ENCODE measurements around the gene PDE3A. TPM values are rescaled to one million over a fixed set of nuclear protein-coding genes. Genes with fewer than 3 reads are reported as not detected.
A peak's percentile ranks its signal among the peaks of the same experiment; 100 is the strongest.

The PDE3A gene
- polyA plus RNA-seq, 3 donors: 0.10 TPM; not detected in 2

- H2AFZ ChIP-seq (ENCODE audit: insufficient read depth, low read depth, low read length, poor library complexity, severe bottlenecking): peak overlapping the region; percentile 64
- no peaks in the 10 kb centered on the region for H3K79me2 ChIP-seq (ENCODE audit: insufficient read depth, low read length)
- no peak for TF ChIP-seq CTCF (IDR thresholded peaks at IDR 0.05)
- Mint-ChIP-seq H3K36me3 (peaks cover 0 to 3% of the 10 kb centered on the region in 2 donors), H3K4me1 (peaks cover 25% of the 10 kb centered on the region), H3K4me3 (peak overlapping the region; percentile 92 to 98), H3K27ac (no peak overlapping the region), H3K27me3 (ENCODE audit: low read depth in 3 of 3) (peaks cover 33 to 65% (median 42%) of the 10 kb centered on the region in 3 donors), H3K9me3 (peaks cover 0 to 11% (median 4%) of the 10 kb centered on the region in 7 donors)
- H3K4me3 ChIP-seq (replicated peaks in 1 of 3; ENCODE audit: low read depth in 2 of 3, low read length in 3 of 3): peak overlapping the region; percentile 35 to 77 (median 52)
- no peaks in the 10 kb centered on the region for H4K20me1 ChIP-seq (ENCODE audit: insufficient read depth, low read length)
- WGBS (ENCODE audit: insufficient coverage): under 1% methylated on average over 19 of the region's 21 CpGs
- no peak overlapping the region for H3K9ac ChIP-seq (ENCODE audit: insufficient read depth, low read length, poor library complexity, severe bottlenecking)
- H3K4me1 ChIP-seq (ENCODE audit: control insufficient read depth in 1 of 2, insufficient read depth in 2 of 2, low read length in 2 of 2): peaks cover 19 to 28% of the 10 kb centered on the region in 2 donors
- H3K4me2 ChIP-seq (replicated peaks; ENCODE audit: extremely low read depth, low read length, poor library complexity, severe bottlenecking): peak overlapping the region; percentile 78
- intact Hi-C loops (cut with micrococcal nuclease): no loop called here
- DNase-seq: peak in 1 of 3 donors; percentile 3
- H3K9me3 ChIP-seq (replicated peaks in 1 of 2; ENCODE audit: control insufficient read depth in 1 of 2, insufficient read depth in 1 of 2, low read length in 2 of 2): no peaks in the 10 kb centered on the region
- H3K36me3 ChIP-seq (replicated peaks in 1 of 2; ENCODE audit: control insufficient read depth in 1 of 2, insufficient read depth in 2 of 2, low read length in 2 of 2): no peaks in the 10 kb centered on the region
- peaks cover 44 to 58% of the 10 kb centered on the region in 2 donors for H3K27me3 ChIP-seq (ENCODE audit: control insufficient read depth in 2 of 2, insufficient read depth in 2 of 2, low read length in 2 of 2)
- H3K27ac ChIP-seq (ENCODE audit: low read depth in 1 of 2, low read length in 2 of 2): no peak overlapping the region
Observed at GRCh38 chr12:20370014-20370386, 1.7 kb downstream of the PDE3A start.

DNA sequence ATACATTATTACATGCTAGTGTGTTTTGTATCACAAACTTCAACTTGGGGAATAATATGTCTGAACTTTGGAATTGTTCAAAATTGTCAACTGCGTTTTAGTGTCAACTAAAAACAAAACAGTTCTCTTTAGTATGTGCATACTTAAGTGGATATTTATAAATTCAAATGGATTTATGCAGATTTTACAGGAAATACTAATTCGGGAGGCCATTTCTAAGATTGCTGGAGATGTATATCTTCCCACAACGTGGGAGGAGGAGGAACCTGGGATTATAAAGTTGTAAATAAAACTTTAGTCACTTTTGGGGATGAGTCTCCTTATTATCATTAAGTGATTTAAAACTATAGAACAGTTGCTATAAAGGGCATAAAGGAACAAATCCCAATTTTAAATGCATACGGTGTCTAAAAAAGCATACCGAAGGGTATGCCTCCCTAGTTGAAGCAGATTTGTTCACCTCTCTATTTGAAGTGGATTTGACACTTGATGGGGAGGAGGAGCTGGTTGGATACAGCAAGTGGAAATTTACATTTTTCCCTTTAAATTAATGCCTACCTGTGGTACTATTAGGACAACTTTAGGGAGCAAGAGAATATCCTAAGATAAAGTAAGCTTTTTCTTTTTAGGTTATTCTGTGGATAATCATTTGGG, 2.7 kb downstream of the PDE3A start:
- no peak overlapping the region for H3K9ac ChIP-seq (ENCODE audit: insufficient read depth, low read length, poor library complexity, severe bottlenecking)
- H3K27ac ChIP-seq (ENCODE audit: low read depth in 1 of 2, low read length in 2 of 2): no peak overlapping the region
- no peak for TF ChIP-seq CTCF (IDR thresholded peaks at IDR 0.05)
- H3K9me3 Mint-ChIP-seq: peaks cover 0 to 11% (median 4%) of the 10 kb centered on the region in 7 donors
- no peak for DNase-seq
- H3K4me1 Mint-ChIP-seq: peaks cover 28% of the 10 kb centered on the region
- H3K36me3 ChIP-seq (replicated peaks in 1 of 2; ENCODE audit: control insufficient read depth in 1 of 2, insufficient read depth in 2 of 2, low read length in 2 of 2): no peaks in the 10 kb centered on the region
- peaks cover 19 to 28% of the 10 kb centered on the region in 2 donors for H3K4me1 ChIP-seq (ENCODE audit: control insufficient read depth in 1 of 2, insufficient read depth in 2 of 2, low read length in 2 of 2)
- H3K9me3 ChIP-seq (replicated peaks in 1 of 2; ENCODE audit: control insufficient read depth in 1 of 2, insufficient read depth in 1 of 2, low read length in 2 of 2): no peaks in the 10 kb centered on the region
- H3K4me3 ChIP-seq (replicated peaks in 1 of 3; ENCODE audit: low read depth in 2 of 3, low read length in 3 of 3): no peak overlapping the region
- H3K4me2 ChIP-seq (replicated peaks; ENCODE audit: extremely low read depth, low read length, poor library complexity, severe bottlenecking): no peak overlapping the region
- no peak overlapping the region for H2AFZ ChIP-seq (ENCODE audit: insufficient read depth, low read depth, low read length, poor library complexity, severe bottlenecking)
- H3K27ac Mint-ChIP-seq: no peak overlapping the region
- H3K36me3 Mint-ChIP-seq: peaks cover 0 to 3% of the 10 kb centered on the region in 2 donors
- WGBS (ENCODE audit: insufficient coverage): 71% methylated on average over 1 of the region's 5 CpGs
- peak overlapping the region in 1 of 2 donors; percentile 76 for H3K4me3 Mint-ChIP-seq
- intact Hi-C loops (cut with micrococcal nuclease): no loop called here
- H3K27me3 ChIP-seq (ENCODE audit: control insufficient read depth in 2 of 2, insufficient read depth in 2 of 2, low read length in 2 of 2): peaks cover 44 to 58% of the 10 kb centered on the region in 2 donors
- H3K79me2 ChIP-seq (ENCODE audit: insufficient read depth, low read length): no peaks in the 10 kb centered on the region
- H4K20me1 ChIP-seq (ENCODE audit: insufficient read depth, low read length): no peaks in the 10 kb centered on the region
- peaks cover 33 to 65% (median 42%) of the 10 kb centered on the region in 3 donors for H3K27me3 Mint-ChIP-seq (ENCODE audit: low read depth in 3 of 3)

All from CD14-positive monocyte (primary cell).